ENCODE data around the gene IL3RA. TPM values are rescaled to one million over a fixed set of nuclear protein-coding genes. Genes with fewer than 3 reads are reported as not detected.
"Not testable (repeated sequence)": the region's sequence is repeated elsewhere in the genome, so short reads cannot be mapped to it uniquely, and the experiment has no call there.

Gene IL3RA
- total RNA-seq, 2 experiments from 2014 or later: 2.8 to 3.1 TPM

DNA sequence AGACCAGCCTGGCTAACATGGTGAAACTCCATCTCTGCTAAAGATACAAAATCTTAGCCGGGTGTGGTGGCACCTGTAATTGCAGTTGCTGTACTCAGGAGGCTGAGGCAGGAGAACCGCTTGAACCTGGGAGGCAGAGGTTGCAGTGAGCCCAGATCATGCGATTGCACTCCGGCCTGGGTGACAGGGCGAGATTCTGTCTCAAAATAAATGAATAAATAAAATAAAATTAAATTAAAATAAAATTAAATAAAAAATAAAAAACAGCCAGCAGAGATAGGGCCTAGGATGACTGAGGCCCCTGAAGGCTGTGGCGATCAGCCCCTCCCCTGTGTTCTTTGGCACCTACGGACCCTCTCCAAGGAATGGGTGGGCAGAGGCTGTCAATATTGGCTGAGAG is 22.8 kb upstream of the IL3RA start:
- no peaks in the 10 kb centered on the region for H3K36me3 Mint-ChIP-seq
- DNase-seq (no peak), ATAC-seq (no peak)
- peaks cover 7% of the 10 kb centered on the region for H3K4me1 Mint-ChIP-seq
- H3K27me3 Mint-ChIP-seq: no peaks in the 10 kb centered on the region
- no peak overlapping the region for H3K4me3 Mint-ChIP-seq
- H3K27ac Mint-ChIP-seq: no peak overlapping the region
- CTCF ChIA-PET: no interaction called here
- peaks cover 7% of the 10 kb centered on the region for H3K9me3 Mint-ChIP-seq (ENCODE audit: low read depth)

DNA sequence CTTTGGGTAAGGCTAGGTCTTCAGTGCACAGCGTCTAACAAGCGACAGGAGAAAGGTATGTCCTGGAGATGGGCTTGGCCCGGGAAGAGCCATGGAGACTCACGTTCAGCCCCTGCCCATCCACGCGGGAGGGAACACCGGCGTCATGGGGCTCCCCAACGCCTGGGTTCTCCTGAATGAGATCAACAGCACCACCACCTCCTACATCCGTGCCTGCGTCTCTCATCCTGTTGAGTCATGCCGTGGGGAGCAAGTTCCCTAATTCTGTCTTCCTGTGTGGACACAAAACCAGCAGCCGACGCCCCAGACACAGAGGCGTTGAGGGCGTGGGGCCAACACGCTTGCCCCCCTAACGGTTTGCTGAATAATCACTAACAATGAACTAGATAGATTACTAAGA is 20.1 kb upstream of the IL3RA start:
- DNase-seq (peak; percentile 47), ATAC-seq (no peak)
- Mint-ChIP-seq H3K4me1 (peaks cover 12% of the 10 kb centered on the region), H3K36me3 (no peaks in the 10 kb centered on the region), H3K27me3 (no peaks in the 10 kb centered on the region), H3K9me3 (ENCODE audit: low read depth) (peaks cover 7% of the 10 kb centered on the region), H3K27ac (no peak overlapping the region), H3K4me3 (no peak overlapping the region)
- CTCF ChIA-PET: no interaction called here

- H3K9me3 Mint-ChIP-seq (ENCODE audit: low read depth): peaks cover 2% of the 10 kb centered on the region
- H3K4me3 Mint-ChIP-seq: no peak overlapping the region
- H3K27me3 Mint-ChIP-seq: peaks cover 2% of the 10 kb centered on the region
- H3K36me3 Mint-ChIP-seq: no peaks in the 10 kb centered on the region
- ATAC-seq (no peak), DNase-seq (no peak)
- no peak overlapping the region for H3K27ac Mint-ChIP-seq
- H3K4me1 Mint-ChIP-seq: peaks cover 23% of the 10 kb centered on the region
- CTCF ChIA-PET: no interaction called here
These were observed 14.9 kb upstream of the IL3RA start for GRCh38 chrX:1321674-1322073.

- peak overlapping the region; percentile 26 for H3K27ac Mint-ChIP-seq
- H3K4me3 Mint-ChIP-seq: peak overlapping the region; percentile 15
These were observed 14.2 kb upstream of the IL3RA start for GRCh38 chrX:1322393-1322792.

DNA sequence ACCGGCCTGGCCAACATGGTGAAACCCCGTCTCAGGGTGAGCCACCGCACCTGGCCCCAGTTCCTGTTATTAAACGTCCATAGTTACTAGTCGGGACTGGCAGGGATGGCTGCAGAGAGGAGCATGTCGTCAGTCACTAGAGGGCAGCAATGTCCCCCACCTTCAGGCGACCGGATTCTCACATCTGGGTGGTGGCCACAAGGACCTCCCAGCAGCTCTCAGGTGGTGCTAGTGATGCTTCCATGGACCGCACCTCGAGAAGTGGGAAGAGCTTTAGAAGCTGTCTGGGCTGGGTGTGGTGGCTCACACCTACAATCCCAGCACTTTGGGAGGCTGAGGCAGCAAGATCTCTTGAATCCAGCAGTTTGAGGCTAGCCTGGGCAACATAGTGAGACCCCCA is 13.3 kb upstream of the IL3RA start:
- Mint-ChIP-seq H3K27ac (no peak overlapping the region), H3K27me3 (peaks cover 2% of the 10 kb centered on the region), H3K4me1 (peaks cover 22% of the 10 kb centered on the region), H3K9me3 (ENCODE audit: low read depth) (no peaks in the 10 kb centered on the region), H3K4me3 (no peak overlapping the region), H3K36me3 (no peaks in the 10 kb centered on the region)
- ATAC-seq: peak; percentile 89
- CTCF ChIA-PET: no interaction called here
- peak; percentile 78 for DNase-seq

More at GRCh38 chrX:1322393-1322792, 14.2 kb upstream of the IL3RA start:
- CTCF ChIA-PET: no interaction called here
- peak; percentile 52 for ATAC-seq
- no peaks in the 10 kb centered on the region for H3K36me3 Mint-ChIP-seq
- H3K4me1 Mint-ChIP-seq: peaks cover 22% of the 10 kb centered on the region
- peaks cover 2% of the 10 kb centered on the region for H3K27me3 Mint-ChIP-seq
- peaks cover 2% of the 10 kb centered on the region for H3K9me3 Mint-ChIP-seq (ENCODE audit: low read depth)
- DNase-seq: peak; percentile 64

GRCh38 chrX:1325515-1326116 is 11.0 kb upstream of the IL3RA start:
- no peak for DNase-seq
- peaks cover 2% of the 10 kb centered on the region for H3K27me3 Mint-ChIP-seq
- no peak for ATAC-seq
- H3K4me1 Mint-ChIP-seq: peaks cover 20% of the 10 kb centered on the region
- H3K36me3 Mint-ChIP-seq: no peaks in the 10 kb centered on the region
- no peaks in the 10 kb centered on the region for H3K9me3 Mint-ChIP-seq (ENCODE audit: low read depth)
- no peak overlapping the region for H3K4me3 Mint-ChIP-seq
- no peak overlapping the region for H3K27ac Mint-ChIP-seq
- CTCF ChIA-PET: no interaction called here

- H3K9me3 Mint-ChIP-seq (ENCODE audit: low read depth): no peaks in the 10 kb centered on the region
- peaks cover 5% of the 10 kb centered on the region for H3K27me3 Mint-ChIP-seq
- ATAC-seq (no peak), DNase-seq (no peak)
- no peak overlapping the region for H3K4me3 Mint-ChIP-seq
- peaks cover 11% of the 10 kb centered on the region for H3K4me1 Mint-ChIP-seq
- CTCF ChIA-PET: no interaction called here
- no peaks in the 10 kb centered on the region for H3K36me3 Mint-ChIP-seq
- no peak overlapping the region for H3K27ac Mint-ChIP-seq
These were observed 8.8 kb upstream of the IL3RA start for GRCh38 chrX:1327651-1328304.

GRCh38 chrX:1330605-1331004 is 6.0 kb upstream of the IL3RA start:
- no peak overlapping the region for H3K4me3 Mint-ChIP-seq
- H3K9me3 Mint-ChIP-seq (ENCODE audit: low read depth): no peaks in the 10 kb centered on the region
- peaks cover 2% of the 10 kb centered on the region for H3K27me3 Mint-ChIP-seq
- ATAC-seq (no peak), DNase-seq (no peak)
- no peak overlapping the region for H3K27ac Mint-ChIP-seq
- no peaks in the 10 kb centered on the region for H3K36me3 Mint-ChIP-seq
- peaks cover 16% of the 10 kb centered on the region for H3K4me1 Mint-ChIP-seq
- CTCF ChIA-PET: no interaction called here

- ATAC-seq; CTCF ChIA-PET; DNase-seq; H3K4me3 Mint-ChIP-seq; H3K36me3 Mint-ChIP-seq; H3K27me3 Mint-ChIP-seq; H3K9me3 Mint-ChIP-seq (ENCODE audit: low read depth); H3K27ac Mint-ChIP-seq: not testable (repeated sequence)
- H3K4me1 Mint-ChIP-seq: peaks cover 26% of the 10 kb centered on the region
These were observed 4.2 kb upstream of the IL3RA start for GRCh38 chrX:1332433-1332832.

GRCh38 chrX:1334854-1335253 is 1.7 kb upstream of the IL3RA start:
- H3K36me3 Mint-ChIP-seq: no peaks in the 10 kb centered on the region
- peak overlapping the region; percentile 45 for H3K27ac Mint-ChIP-seq

GRCh38 chrX:1336948-1337779 is 579 bp downstream of the IL3RA start:
- CTCF ChIA-PET: no interaction called here
- H3K4me3 Mint-ChIP-seq: peak overlapping the region; percentile 78
- peak overlapping the region; percentile 60 for H3K27ac Mint-ChIP-seq
- peaks cover 6% of the 10 kb centered on the region for H3K36me3 Mint-ChIP-seq
- ATAC-seq (peak; percentile 62), DNase-seq (peak; percentile 42)
- H3K4me1 Mint-ChIP-seq: peaks cover 26% of the 10 kb centered on the region
- peaks cover 2% of the 10 kb centered on the region for H3K27me3 Mint-ChIP-seq
- peaks cover 7% of the 10 kb centered on the region for H3K9me3 Mint-ChIP-seq (ENCODE audit: low read depth)

More at GRCh38 chrX:1334854-1335253, 1.7 kb upstream of the IL3RA start:
- Mint-ChIP-seq H3K9me3 (ENCODE audit: low read depth) (peaks cover 5% of the 10 kb centered on the region), H3K4me1 (peaks cover 26% of the 10 kb centered on the region), H3K4me3 (no peak overlapping the region), H3K27me3 (peaks cover 2% of the 10 kb centered on the region)
- no peak for DNase-seq
- ATAC-seq: no peak
- CTCF ChIA-PET: no interaction called here

DNA sequence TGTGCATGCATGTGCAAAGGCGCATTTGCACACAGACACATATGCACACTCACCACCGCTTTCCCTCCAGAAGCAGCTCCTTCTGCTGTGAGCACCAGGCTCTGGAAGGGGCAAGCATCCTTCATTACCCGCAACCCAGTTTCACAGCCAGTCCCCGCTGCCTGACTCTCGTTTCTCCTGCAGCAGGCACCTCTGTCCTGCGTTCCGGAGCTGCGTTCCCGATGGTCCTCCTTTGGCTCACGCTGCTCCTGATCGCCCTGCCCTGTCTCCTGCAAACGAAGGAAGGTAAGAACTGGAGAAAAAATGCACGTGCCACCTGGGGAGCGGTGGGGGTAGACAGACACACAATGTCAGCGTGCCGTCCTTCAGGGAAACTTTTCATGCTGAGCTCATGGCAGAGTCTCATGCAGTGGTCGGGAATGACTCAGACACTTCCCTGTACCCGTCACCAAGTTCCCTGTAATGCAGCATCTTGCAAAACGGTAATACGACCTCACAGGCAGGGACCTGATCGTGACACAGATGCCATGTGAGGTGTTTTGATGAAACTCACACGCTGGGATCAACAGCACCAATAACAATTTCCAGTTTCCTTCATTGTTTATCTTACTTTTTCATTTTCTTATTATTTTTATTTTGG is 5.1 kb downstream of the IL3RA start:
- H3K27ac Mint-ChIP-seq: no peak overlapping the region
- H3K4me3 Mint-ChIP-seq: no peak overlapping the region
- H3K36me3 Mint-ChIP-seq: peaks cover 8% of the 10 kb centered on the region
- CTCF ChIA-PET: no interaction called here
- peaks cover 7% of the 10 kb centered on the region for H3K9me3 Mint-ChIP-seq (ENCODE audit: low read depth)
- no peak for DNase-seq
- no peak for ATAC-seq
- peaks cover 7% of the 10 kb centered on the region for H3K4me1 Mint-ChIP-seq
- no peaks in the 10 kb centered on the region for H3K27me3 Mint-ChIP-seq

DNA sequence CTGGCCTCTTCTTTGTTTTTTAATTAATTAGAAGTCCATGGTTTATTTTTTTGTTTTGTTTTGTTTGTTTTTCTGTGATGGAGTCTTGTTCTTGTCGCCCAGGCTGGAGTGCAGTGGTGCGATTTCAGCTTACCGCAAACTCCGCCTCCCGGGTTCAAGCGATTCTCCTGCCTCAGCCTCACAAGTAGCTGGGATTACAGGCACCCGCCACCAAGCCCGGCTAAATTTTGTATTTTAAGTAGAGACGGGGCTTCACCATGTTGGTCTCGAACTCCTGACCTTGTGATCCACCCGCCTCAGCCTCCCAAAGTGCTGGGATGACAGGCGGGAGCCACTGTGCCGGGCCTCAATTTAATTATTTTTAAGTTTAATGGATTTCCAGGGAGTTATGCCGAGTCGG is 13.0 kb downstream of the IL3RA start:
- H3K36me3 Mint-ChIP-seq; H3K27ac Mint-ChIP-seq; CTCF ChIA-PET; DNase-seq; H3K4me1 Mint-ChIP-seq; H3K9me3 Mint-ChIP-seq (ENCODE audit: low read depth); H3K27me3 Mint-ChIP-seq; ATAC-seq; H3K4me3 Mint-ChIP-seq: not testable (repeated sequence)

All from activated CD8-positive, alpha-beta memory T cell treated with anti-CD3 and anti-CD28 coated beads, Interleukin-2, amount 10 ng/mL, durations not matched to agents 7 days and 5 days (primary cell).